B cell (primary cell): Measurements from ENCODE around the gene HOXB9.

ENCODE experiments used
- CTCF ChIP-seq: fragments of 200-600 bp; IDR thresholded peaks from one replicate; pipeline ENCODE4 v1.8.0; 2022; ENCODE audit warnings: antibody characterized with exemption, mild to moderate bottlenecking
- EZH2 ChIP-seq: IDR thresholded peaks from 2 replicates; pipeline ENCODE4 v1.6.1; 2012; ENCODE audit warnings: borderline replicate concordance, low read depth, mild to moderate bottlenecking, moderate library complexity, low read length; ENCODE audit not compliant: insufficient read depth, poor library complexity, severe bottlenecking

DNA sequence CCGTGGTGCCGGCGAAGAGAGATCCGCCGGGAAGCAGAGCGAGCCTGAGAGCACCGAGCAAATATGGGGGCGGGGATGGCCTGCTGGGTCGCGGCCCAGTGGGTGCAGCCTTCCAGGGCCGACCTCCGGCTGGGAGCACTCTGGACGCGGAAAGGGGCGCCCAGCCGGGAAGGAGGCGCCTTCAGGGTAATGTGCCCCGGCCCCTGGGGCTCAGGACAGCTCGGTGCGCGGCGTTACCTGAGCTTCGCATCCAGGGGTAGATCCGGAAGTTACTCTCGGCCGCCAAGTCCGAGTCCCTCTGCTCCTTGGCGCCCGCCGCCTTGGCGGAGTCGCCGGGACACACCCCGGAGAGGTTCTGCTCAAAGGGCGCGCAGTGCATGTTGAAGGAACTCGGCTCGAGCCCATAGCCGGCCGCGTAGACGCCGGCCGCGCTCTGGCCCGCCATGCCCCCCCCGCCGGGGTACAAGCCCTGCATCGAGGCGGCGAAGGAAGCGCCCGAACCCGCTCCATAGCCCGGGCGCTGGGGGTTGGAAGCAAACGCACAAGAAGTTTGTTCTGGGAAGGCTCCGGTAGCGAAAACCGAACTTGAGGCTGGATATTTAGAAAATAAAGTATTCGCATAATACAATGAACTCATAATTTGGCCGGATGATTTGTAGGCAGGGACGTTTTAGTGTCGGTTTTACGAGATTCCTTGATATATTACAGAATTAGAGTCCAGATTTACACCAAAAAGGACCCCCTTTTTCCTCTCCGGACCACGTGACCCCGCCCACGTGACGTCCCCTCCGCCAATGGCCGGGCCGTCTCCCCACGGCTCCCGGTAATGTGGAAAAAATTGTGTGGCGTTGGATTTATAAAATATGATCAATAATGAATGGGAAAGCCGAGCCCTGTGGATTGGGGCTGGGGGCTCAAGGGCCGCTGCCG is 15.6 kb downstream of the HOXB9 start, which contains the start of gene HOXB7:
- TF ChIP-seq CTCF (no peak), EZH2 (peak; percentile 77)
